ENCODE measurements around the gene NXPH3.

Gene NXPH3

DNA sequence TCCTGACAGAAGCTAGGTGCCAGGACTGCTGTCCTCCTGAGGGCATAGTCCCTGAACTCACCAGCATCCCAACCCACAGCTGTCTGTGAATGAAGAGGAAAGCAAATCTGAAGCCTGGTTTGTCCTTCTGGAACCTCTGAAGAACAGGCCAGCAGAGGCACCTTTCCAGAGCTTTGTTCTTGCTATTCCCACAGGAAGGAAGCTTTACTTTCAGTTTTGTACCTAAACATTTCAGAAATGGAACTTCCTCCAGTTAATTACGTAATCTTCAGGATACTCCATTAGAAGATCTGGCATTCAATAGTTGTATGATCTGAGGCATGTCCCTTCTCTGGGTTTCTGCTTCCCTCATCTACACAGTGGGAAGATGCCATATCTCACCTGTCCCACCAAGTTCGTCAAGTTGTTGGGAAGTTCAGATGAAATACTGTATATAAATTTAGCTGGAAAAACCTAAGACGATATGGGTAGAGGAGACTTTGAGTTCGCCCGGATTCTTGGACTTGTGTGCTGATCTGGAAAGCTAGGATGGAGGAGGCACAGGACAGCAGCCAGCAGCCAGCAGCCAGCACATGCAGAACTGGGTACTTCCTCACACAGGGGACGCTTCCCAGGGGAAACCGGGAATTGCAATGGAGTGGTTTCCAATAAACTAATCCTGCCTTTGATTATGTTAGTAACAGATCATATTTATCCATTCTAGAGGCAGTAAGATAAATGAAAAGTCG is 22.4 kb downstream of the NXPH3 start:
- 87% methylated on average over 6 of the region's 8 CpGs for WGBS
- Histone ChIP-seq H3K36me3 (ENCODE audit: insufficient read depth, low read length) (peaks cover 45% of the 10 kb centered on the region), H3K27ac (ENCODE audit: low read depth, low read length) (no peak overlapping the region), H3K4me3 (ENCODE audit: low read length) (no peak overlapping the region), H3K27me3 (ENCODE audit: insufficient read depth, low read length) (no peaks in the 10 kb centered on the region), H3K9ac (ENCODE audit: low read depth, low read length) (no peak overlapping the region), H3K4me1 (ENCODE audit: insufficient read depth, low read length) (peaks cover 11% of the 10 kb centered on the region; the same call in 1 of the 2 replicates), H3K9me3 (ENCODE audit: insufficient read depth, low read depth, low read length) (no peaks in the 10 kb centered on the region)

GRCh38 chr17:49598918-49599317 is 23.2 kb downstream of the NXPH3 start:
- Histone ChIP-seq H3K36me3 (ENCODE audit: insufficient read depth, low read length) (peaks cover 45% of the 10 kb centered on the region), H3K4me1 (ENCODE audit: insufficient read depth, low read length) (peaks cover 16% of the 10 kb centered on the region; the same call in 1 of the 2 replicates), H3K27ac (ENCODE audit: low read depth, low read length) (no peak overlapping the region), H3K4me3 (ENCODE audit: low read length) (no peak overlapping the region), H3K27me3 (ENCODE audit: insufficient read depth, low read length) (no peaks in the 10 kb centered on the region), H3K9ac (ENCODE audit: low read depth, low read length) (no peak overlapping the region), H3K9me3 (ENCODE audit: insufficient read depth, low read depth, low read length) (no peaks in the 10 kb centered on the region)
- 92% methylated on average over 3 of the region's 3 CpGs for WGBS

- Histone ChIP-seq H3K27me3 (ENCODE audit: insufficient read depth, low read length) (no peaks in the 10 kb centered on the region), H3K36me3 (ENCODE audit: insufficient read depth, low read length) (peaks cover 54% of the 10 kb centered on the region), H3K9ac (ENCODE audit: low read depth, low read length) (no peak overlapping the region), H3K4me3 (ENCODE audit: low read length) (no peak overlapping the region), H3K9me3 (ENCODE audit: insufficient read depth, low read depth, low read length) (no peaks in the 10 kb centered on the region), H3K4me1 (ENCODE audit: insufficient read depth, low read length) (peaks cover 16% of the 10 kb centered on the region; the same call in 1 of the 2 replicates), H3K27ac (ENCODE audit: low read depth, low read length) (no peak overlapping the region)
Observed at GRCh38 chr17:49600949-49601348, 25.3 kb downstream of the NXPH3 start.

GRCh38 chr17:49602783-49603182 is 27.1 kb downstream of the NXPH3 start:
- no peak overlapping the region for H3K9ac ChIP-seq (ENCODE audit: low read depth, low read length)
- no peaks in the 10 kb centered on the region for H3K9me3 ChIP-seq (ENCODE audit: insufficient read depth, low read depth, low read length)
- no peak overlapping the region for H3K4me3 ChIP-seq (ENCODE audit: low read length)
- H3K36me3 ChIP-seq (ENCODE audit: insufficient read depth, low read length) = peaks cover 61% of the 10 kb centered on the region
- H3K27me3 ChIP-seq (ENCODE audit: insufficient read depth, low read length) = no peaks in the 10 kb centered on the region
- H3K27ac ChIP-seq (ENCODE audit: low read depth, low read length) = no peak overlapping the region
- H3K4me1 ChIP-seq (ENCODE audit: insufficient read depth, low read length) = peaks cover 16% of the 10 kb centered on the region; the same call in 1 of the 2 replicates

GRCh38 chr17:49603238-49603637 is 27.6 kb downstream of the NXPH3 start:
- 83% methylated on average over 3 of the region's 3 CpGs for WGBS

DNA sequence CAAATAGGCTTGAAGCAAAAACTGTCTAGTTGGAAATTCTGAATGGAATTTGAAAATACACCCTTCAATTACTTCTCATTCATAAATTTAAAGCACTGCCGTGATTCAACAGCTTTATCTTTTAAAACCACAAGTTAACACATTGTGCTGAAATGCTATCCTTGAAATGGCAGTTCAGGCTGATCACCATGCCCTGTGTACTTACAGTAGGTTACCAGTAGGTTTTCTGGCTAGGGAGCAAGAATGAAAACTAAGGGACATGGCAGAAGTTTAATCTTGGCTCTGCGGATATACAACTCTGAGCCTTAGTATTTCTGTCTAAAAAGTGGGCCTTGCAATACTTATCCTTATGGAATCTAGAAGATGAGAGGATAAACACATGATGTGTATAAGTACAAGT is 28.0 kb downstream of the NXPH3 start:
- Histone ChIP-seq H3K9ac (ENCODE audit: low read depth, low read length) (no peak overlapping the region), H3K4me3 (ENCODE audit: low read length) (no peak overlapping the region), H3K36me3 (ENCODE audit: insufficient read depth, low read length) (peaks cover 61% of the 10 kb centered on the region), H3K4me1 (ENCODE audit: insufficient read depth, low read length) (peaks cover 16% of the 10 kb centered on the region; the same call in 1 of the 2 replicates), H3K27me3 (ENCODE audit: insufficient read depth, low read length) (no peaks in the 10 kb centered on the region), H3K9me3 (ENCODE audit: insufficient read depth, low read depth, low read length) (no peaks in the 10 kb centered on the region), H3K27ac (ENCODE audit: low read depth, low read length) (no peak overlapping the region)
- WGBS = 99% methylated on average over 2 of the region's 2 CpGs

More at GRCh38 chr17:49603238-49603637, 27.6 kb downstream of the NXPH3 start:
- peaks cover 61% of the 10 kb centered on the region for H3K36me3 ChIP-seq (ENCODE audit: insufficient read depth, low read length)
- H3K9me3 ChIP-seq (ENCODE audit: insufficient read depth, low read depth, low read length) = no peaks in the 10 kb centered on the region
- H3K9ac ChIP-seq (ENCODE audit: low read depth, low read length) = no peak overlapping the region
- no peak overlapping the region for H3K27ac ChIP-seq (ENCODE audit: low read depth, low read length)
- no peak overlapping the region for H3K4me3 ChIP-seq (ENCODE audit: low read length)
- H3K27me3 ChIP-seq (ENCODE audit: insufficient read depth, low read length) = no peaks in the 10 kb centered on the region
- H3K4me1 ChIP-seq (ENCODE audit: insufficient read depth, low read length) = peaks cover 16% of the 10 kb centered on the region; the same call in 1 of the 2 replicates

DNA sequence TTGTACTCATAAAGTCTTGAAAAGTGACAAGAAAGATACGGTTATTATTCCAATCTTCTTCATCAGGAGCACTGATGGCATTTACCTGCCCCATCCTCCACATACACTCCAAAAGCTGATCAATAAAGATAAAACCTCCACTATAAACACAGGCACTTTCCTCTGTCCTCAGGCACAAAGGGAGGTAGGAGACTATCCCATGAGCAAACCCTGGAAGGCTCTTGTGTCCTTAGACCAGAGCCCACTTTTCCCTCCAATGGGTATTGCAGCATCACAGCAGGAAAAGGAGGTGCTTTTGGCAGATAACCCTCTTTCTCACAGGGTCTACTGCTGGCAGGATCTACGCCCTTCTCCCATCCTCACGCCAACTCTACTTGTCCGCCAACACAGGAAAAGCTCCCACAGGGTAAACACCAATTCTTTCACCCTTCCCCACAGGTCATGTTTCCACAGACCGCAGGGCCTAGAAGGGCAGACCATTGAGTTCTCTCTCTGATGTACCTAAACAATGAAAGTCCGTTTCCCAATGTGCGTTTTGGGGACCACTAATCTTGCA is 28.7 kb downstream of the NXPH3 start:
- 96% methylated on average over 7 of the region's 7 CpGs for WGBS
- H3K4me1 ChIP-seq (ENCODE audit: insufficient read depth, low read length) = peaks cover 16% of the 10 kb centered on the region; the same call in 1 of the 2 replicates
- H3K36me3 ChIP-seq (ENCODE audit: insufficient read depth, low read length) = peaks cover 61% of the 10 kb centered on the region
- no peak overlapping the region for H3K27ac ChIP-seq (ENCODE audit: low read depth, low read length)
- no peak overlapping the region for H3K4me3 ChIP-seq (ENCODE audit: low read length)
- H3K9ac ChIP-seq (ENCODE audit: low read depth, low read length) = no peak overlapping the region
- H3K9me3 ChIP-seq (ENCODE audit: insufficient read depth, low read depth, low read length) = no peaks in the 10 kb centered on the region
- H3K27me3 ChIP-seq (ENCODE audit: insufficient read depth, low read length) = no peaks in the 10 kb centered on the region

- H3K9me3 ChIP-seq (ENCODE audit: insufficient read depth, low read depth, low read length) = no peaks in the 10 kb centered on the region
- no peak overlapping the region for H3K4me3 ChIP-seq (ENCODE audit: low read length)
- no peaks in the 10 kb centered on the region for H3K4me1 ChIP-seq (ENCODE audit: insufficient read depth, low read length)
- H3K27me3 ChIP-seq (ENCODE audit: insufficient read depth, low read length) = no peaks in the 10 kb centered on the region
- peaks cover 64% of the 10 kb centered on the region for H3K36me3 ChIP-seq (ENCODE audit: insufficient read depth, low read length)
- no peak overlapping the region for H3K9ac ChIP-seq (ENCODE audit: low read depth, low read length)
- no peak overlapping the region for H3K27ac ChIP-seq (ENCODE audit: low read depth, low read length)
- WGBS = 97% methylated on average over 5 of the region's 5 CpGs
Observed at GRCh38 chr17:49610883-49611584, 35.4 kb downstream of the NXPH3 start.

- Histone ChIP-seq H3K27ac (ENCODE audit: low read depth, low read length) (no peak overlapping the region), H3K27me3 (ENCODE audit: insufficient read depth, low read length) (no peaks in the 10 kb centered on the region), H3K4me3 (ENCODE audit: low read length) (no peak overlapping the region), H3K9me3 (ENCODE audit: insufficient read depth, low read depth, low read length) (no peaks in the 10 kb centered on the region), H3K36me3 (ENCODE audit: insufficient read depth, low read length) (peaks cover 62% of the 10 kb centered on the region), H3K9ac (ENCODE audit: low read depth, low read length) (no peak overlapping the region), H3K4me1 (ENCODE audit: insufficient read depth, low read length) (no peaks in the 10 kb centered on the region)
- 92% methylated on average over 1 of the region's 1 CpG for WGBS
Observed at GRCh38 chr17:49612726-49613125, 37.1 kb downstream of the NXPH3 start.

DNA sequence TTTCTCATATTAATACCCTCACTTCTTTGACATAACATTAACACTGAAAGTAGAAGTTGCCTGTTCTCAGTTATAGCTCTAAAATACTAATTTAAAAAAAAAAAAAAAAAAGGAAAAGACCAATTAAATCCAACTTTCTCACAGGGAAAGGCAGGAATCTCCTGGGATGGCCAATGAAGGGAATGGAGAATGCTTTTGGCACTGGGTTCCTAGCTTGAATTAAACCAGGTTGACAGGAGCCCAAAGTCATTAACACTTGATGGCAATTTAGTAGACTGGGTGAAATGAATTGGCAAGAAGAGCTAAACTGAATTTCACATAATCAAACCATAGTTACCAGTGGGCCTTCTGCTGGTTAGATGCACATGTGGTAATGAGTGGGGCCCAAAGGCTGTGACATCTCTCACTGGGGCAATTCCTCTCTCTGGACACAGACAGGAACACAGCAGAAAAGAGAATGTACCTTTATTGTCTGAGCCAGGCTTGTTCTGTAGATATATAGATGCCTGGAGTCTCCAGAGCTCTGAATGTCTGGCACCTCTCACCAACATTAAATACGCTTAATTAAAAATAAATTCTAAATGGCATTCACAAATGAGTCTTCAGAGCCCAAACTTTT is 37.6 kb downstream of the NXPH3 start:
- no peak overlapping the region for H3K27ac ChIP-seq (ENCODE audit: low read depth, low read length)
- no peaks in the 10 kb centered on the region for H3K27me3 ChIP-seq (ENCODE audit: insufficient read depth, low read length)
- no peak overlapping the region for H3K4me3 ChIP-seq (ENCODE audit: low read length)
- H3K9ac ChIP-seq (ENCODE audit: low read depth, low read length) = no peak overlapping the region
- 83% methylated on average over 1 of the region's 1 CpG for WGBS
- no peaks in the 10 kb centered on the region for H3K4me1 ChIP-seq (ENCODE audit: insufficient read depth, low read length)
- H3K36me3 ChIP-seq (ENCODE audit: insufficient read depth, low read length) = peaks cover 61% of the 10 kb centered on the region
- H3K9me3 ChIP-seq (ENCODE audit: insufficient read depth, low read depth, low read length) = no peaks in the 10 kb centered on the region

DNA sequence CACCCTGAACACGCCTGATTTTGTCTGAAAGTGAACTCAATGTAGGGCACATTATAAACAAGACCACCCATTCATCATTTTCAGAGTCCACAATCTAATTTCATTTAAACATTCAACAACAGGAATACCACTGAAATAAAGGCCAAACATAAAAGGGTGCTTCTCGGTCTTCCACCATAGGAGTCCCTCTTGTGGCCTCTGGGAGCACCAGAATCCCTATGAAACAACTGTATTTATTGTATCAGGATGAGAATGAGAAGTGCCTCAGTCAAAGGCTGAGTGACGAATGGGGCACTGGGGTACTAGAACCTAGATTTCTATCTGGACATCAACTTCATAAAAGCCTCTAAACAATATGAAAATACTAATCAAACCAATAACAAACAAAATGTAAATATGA is 40.4 kb downstream of the NXPH3 start:
- 85% methylated on average over 3 of the region's 3 CpGs for WGBS
- H3K9ac ChIP-seq (ENCODE audit: low read depth, low read length) = no peak overlapping the region
- H3K27me3 ChIP-seq (ENCODE audit: insufficient read depth, low read length) = no peaks in the 10 kb centered on the region
- H3K4me3 ChIP-seq (ENCODE audit: low read length) = no peak overlapping the region
- no peaks in the 10 kb centered on the region for H3K9me3 ChIP-seq (ENCODE audit: insufficient read depth, low read depth, low read length)
- H3K4me1 ChIP-seq (ENCODE audit: insufficient read depth, low read length) = no peaks in the 10 kb centered on the region
- no peak overlapping the region for H3K27ac ChIP-seq (ENCODE audit: low read depth, low read length)
- peaks cover 56% of the 10 kb centered on the region for H3K36me3 ChIP-seq (ENCODE audit: insufficient read depth, low read length)

Measured in HUES64 (cell line).